ENCODE results near the gene TAS1R3. TPM values are rescaled to one million over a fixed set of nuclear protein-coding genes. Genes with fewer than 3 reads are reported as not detected.

The TAS1R3 gene
- total RNA-seq, 1 experiment from 2014 or later = not detected

- peak; percentile 47 for DNase-seq (ENCODE audit: low read depth)
- in situ Hi-C loops (cut with HindIII; ENCODE audit: low pct_unique_long_range_greater_than_20kb, low sequenced_read_pairs) = no loop called here
Measured at GRCh38 chr1:1371746-1372711, 40.9 kb downstream of the TAS1R3 start.

GRCh38 chr1:1373051-1373814 lies 42.2 kb downstream of the TAS1R3 start:
- in situ Hi-C loops (cut with HindIII; ENCODE audit: low pct_unique_long_range_greater_than_20kb, low sequenced_read_pairs) = no loop called here

GRCh38 chr1:1373815-1374588 lies 42.9 kb downstream of the TAS1R3 start:
- in situ Hi-C loops (cut with HindIII; ENCODE audit: low pct_unique_long_range_greater_than_20kb, low sequenced_read_pairs) = no loop called here
- no peak for DNase-seq (ENCODE audit: low read depth)

More at GRCh38 chr1:1373051-1373814, 42.2 kb downstream of the TAS1R3 start:
- no peak for DNase-seq (ENCODE audit: low read depth)

- no peak for DNase-seq (ENCODE audit: low read depth)
- in situ Hi-C loops (cut with HindIII; ENCODE audit: low pct_unique_long_range_greater_than_20kb, low sequenced_read_pairs) = no loop called here
Measured at GRCh38 chr1:1374589-1374928, 43.5 kb downstream of the TAS1R3 start.

GRCh38 chr1:1374929-1375662 lies 44.0 kb downstream of the TAS1R3 start, which contains the start of gene AURKAIP1:
TSS of gene AURKAIP1 (minus strand) at chr1:1375207. CDS start at chr1:1374756, 451 bp downstream.
- in situ Hi-C loops (cut with HindIII; ENCODE audit: low pct_unique_long_range_greater_than_20kb, low sequenced_read_pairs) = no loop called here

GRCh38 chr1:1376551-1377226 lies 45.6 kb downstream of the TAS1R3 start:
- in situ Hi-C loops (cut with HindIII; ENCODE audit: low pct_unique_long_range_greater_than_20kb, low sequenced_read_pairs) = no loop called here

More at GRCh38 chr1:1374929-1375662, 44.0 kb downstream of the TAS1R3 start, which contains the start of gene AURKAIP1:
- DNase-seq (ENCODE audit: low read depth) = peak; percentile 99

GRCh38 chr1:1377540-1378205 lies 46.6 kb downstream of the TAS1R3 start:
- in situ Hi-C loops (cut with HindIII; ENCODE audit: low pct_unique_long_range_greater_than_20kb, low sequenced_read_pairs) = no loop called here
- no peak for DNase-seq (ENCODE audit: low read depth)

More at GRCh38 chr1:1376551-1377226, 45.6 kb downstream of the TAS1R3 start:
- no peak for DNase-seq (ENCODE audit: low read depth)

- in situ Hi-C loops (cut with HindIII; ENCODE audit: low pct_unique_long_range_greater_than_20kb, low sequenced_read_pairs) = no loop called here
- DNase-seq (ENCODE audit: low read depth) = no peak
Measured at GRCh38 chr1:1380860-1381259, 49.8 kb downstream of the TAS1R3 start.

GRCh38 chr1:1381294-1381693 lies 50.2 kb downstream of the TAS1R3 start:
- in situ Hi-C loops (cut with HindIII; ENCODE audit: low pct_unique_long_range_greater_than_20kb, low sequenced_read_pairs) = no loop called here
- no peak for DNase-seq (ENCODE audit: low read depth)

Other genes with a start within 250 kb of the TAS1R3 start
- gene C1orf159, start 215.2 kb upstream of the TAS1R3 start, total RNA-seq (2014; rRNA removed; shearing (Covaris generic); ENCODE audit: low replicate concordance) = 19.1 and 26.6 TPM in 2 replicates
- not detected in 2 replicates for gene TTLL10, start 157.4 kb upstream of the TAS1R3 start, total RNA-seq (2014; rRNA removed; shearing (Covaris generic); ENCODE audit: low replicate concordance)
- gene TNFRSF18, start 124.7 kb upstream of the TAS1R3 start, total RNA-seq (2014; rRNA removed; shearing (Covaris generic); ENCODE audit: low replicate concordance) = not detected in 2 replicates
- gene TNFRSF4, start 117.1 kb upstream of the TAS1R3 start, total RNA-seq (2014; rRNA removed; shearing (Covaris generic); ENCODE audit: low replicate concordance) = not detected in 2 replicates
- gene SDF4, start 99.3 kb upstream of the TAS1R3 start, total RNA-seq (2014; rRNA removed; shearing (Covaris generic); ENCODE audit: low replicate concordance) = 111 and 124 TPM in 2 replicates
- gene B3GALT6, start 99.0 kb upstream of the TAS1R3 start, total RNA-seq (2014; rRNA removed; shearing (Covaris generic); ENCODE audit: low replicate concordance) = 23.5 and 26.7 TPM in 2 replicates
- not detected in 2 replicates for gene C1QTNF12, start 84.6 kb upstream of the TAS1R3 start, total RNA-seq (2014; rRNA removed; shearing (Covaris generic); ENCODE audit: low replicate concordance)
- 73.0 and 121 TPM in 2 replicates for gene UBE2J2, start 57.4 kb upstream of the TAS1R3 start, total RNA-seq (2014; rRNA removed; shearing (Covaris generic); ENCODE audit: low replicate concordance)
- 1.8 and 2.8 TPM in 2 replicates for gene SCNN1D, start 50.8 kb upstream of the TAS1R3 start, total RNA-seq (2014; rRNA removed; shearing (Covaris generic); ENCODE audit: low replicate concordance)
- gene ACAP3, start 23.4 kb upstream of the TAS1R3 start, total RNA-seq (2014; rRNA removed; shearing (Covaris generic); ENCODE audit: low replicate concordance) = 35.9 and 50.2 TPM in 2 replicates
- gene PUSL1, start 22.7 kb upstream of the TAS1R3 start, total RNA-seq (2014; rRNA removed; shearing (Covaris generic); ENCODE audit: low replicate concordance) = 50.3 and 57.5 TPM in 2 replicates
- 57.6 and 90.2 TPM in 2 replicates for gene INTS11, start 6.6 kb upstream of the TAS1R3 start, total RNA-seq (2014; rRNA removed; shearing (Covaris generic); ENCODE audit: low replicate concordance)
- 25.8 and 28.5 TPM in 2 replicates for gene CPTP, start 6.5 kb upstream of the TAS1R3 start, total RNA-seq (2014; rRNA removed; shearing (Covaris generic); ENCODE audit: low replicate concordance)
- gene DVL1, start 18.1 kb downstream of the TAS1R3 start, total RNA-seq (2014; rRNA removed; shearing (Covaris generic); ENCODE audit: low replicate concordance) = 84.9 and 103 TPM in 2 replicates
- not detected in 2 replicates for gene MXRA8, start 27.3 kb downstream of the TAS1R3 start, total RNA-seq (2014; rRNA removed; shearing (Covaris generic); ENCODE audit: low replicate concordance)
- 130 and 178 TPM in 2 replicates for gene AURKAIP1, start 43.9 kb downstream of the TAS1R3 start, total RNA-seq (2014; rRNA removed; shearing (Covaris generic); ENCODE audit: low replicate concordance)
- 34.3 and 34.9 TPM in 2 replicates for gene CCNL2, start 68.1 kb downstream of the TAS1R3 start, total RNA-seq (2014; rRNA removed; shearing (Covaris generic); ENCODE audit: low replicate concordance)
- gene MRPL20, start 76.0 kb downstream of the TAS1R3 start, total RNA-seq (2014; rRNA removed; shearing (Covaris generic); ENCODE audit: low replicate concordance) = 32.2 and 79.3 TPM in 2 replicates
- not detected in 2 replicates for gene ANKRD65, start 90.0 kb downstream of the TAS1R3 start, total RNA-seq (2014; rRNA removed; shearing (Covaris generic); ENCODE audit: low replicate concordance)
- 37.5 and 47.0 TPM in 2 replicates for gene VWA1, start 104.4 kb downstream of the TAS1R3 start, total RNA-seq (2014; rRNA removed; shearing (Covaris generic); ENCODE audit: low replicate concordance)
- not detected in 2 replicates for gene ATAD3C, start 118.4 kb downstream of the TAS1R3 start, total RNA-seq (2014; rRNA removed; shearing (Covaris generic); ENCODE audit: low replicate concordance)
- 22.3 and 40.7 TPM in 2 replicates for gene ATAD3B, start 140.5 kb downstream of the TAS1R3 start, total RNA-seq (2014; rRNA removed; shearing (Covaris generic); ENCODE audit: low replicate concordance)
- gene ATAD3A, start 180.9 kb downstream of the TAS1R3 start, total RNA-seq (2014; rRNA removed; shearing (Covaris generic); ENCODE audit: low replicate concordance) = 78.9 and 82.4 TPM in 2 replicates
- not detected in 2 replicates for gene TMEM240, start 209.3 kb downstream of the TAS1R3 start, total RNA-seq (2014; rRNA removed; shearing (Covaris generic); ENCODE audit: low replicate concordance)
- gene SSU72, start 243.6 kb downstream of the TAS1R3 start, total RNA-seq (2014; rRNA removed; shearing (Covaris generic); ENCODE audit: low replicate concordance) = 51.1 and 81.8 TPM in 2 replicates